HG02623 (cell line): Measurements from ENCODE around the gene RBBP6.

Experiments used
- ATAC-seq: cut with Tn5 transposase; IDR thresholded peaks from one replicate; pipeline ENCODE4 v1.9.1; 2021; ENCODE audit warnings: moderate library complexity; ENCODE audit not compliant: unreplicated experiment

Gene RBBP6

GRCh38 chr16:24522751-24523150, 16.6 kb upstream of the RBBP6 start:
- ATAC-seq: no peak

- ATAC-seq: no peak
Measured at GRCh38 chr16:24523569-24523968, 15.8 kb upstream of the RBBP6 start.

GRCh38 chr16:24524855-24525677, 14.3 kb upstream of the RBBP6 start:
- no peak for ATAC-seq

GRCh38 chr16:24525970-24526559, 13.3 kb upstream of the RBBP6 start:
- no peak for ATAC-seq

- ATAC-seq: no peak
Measured at GRCh38 chr16:24526701-24527495, 12.5 kb upstream of the RBBP6 start.

- no peak for ATAC-seq
Measured at GRCh38 chr16:24531166-24531565, 8.2 kb upstream of the RBBP6 start.

GRCh38 chr16:24534620-24535019, 4.7 kb upstream of the RBBP6 start:
- no peak for ATAC-seq

- ATAC-seq: no peak
Measured at GRCh38 chr16:24535827-24536226, 3.5 kb upstream of the RBBP6 start.

GRCh38 chr16:24536671-24537070, 2.7 kb upstream of the RBBP6 start:
- ATAC-seq: no peak

- no peak for ATAC-seq
Measured at GRCh38 chr16:24537474-24538337, 1.7 kb upstream of the RBBP6 start.

- no peak for ATAC-seq
Measured at GRCh38 chr16:24538756-24539294, 541 bp upstream of the RBBP6 start.

GRCh38 chr16:24539850-24540601, 660 bp downstream of the RBBP6 start:
- peak; percentile 26 for ATAC-seq

- ATAC-seq: no peak
Measured at GRCh38 chr16:24540602-24541210, 1.3 kb downstream of the RBBP6 start.

GRCh38 chr16:24541233-24541933, 2.0 kb downstream of the RBBP6 start:
- ATAC-seq: no peak

- ATAC-seq: no peak
Measured at GRCh38 chr16:24543949-24544348, 4.6 kb downstream of the RBBP6 start.

GRCh38 chr16:24544640-24545039, 5.3 kb downstream of the RBBP6 start:
- no peak for ATAC-seq

- no peak for ATAC-seq
Measured at GRCh38 chr16:24550295-24550694, 10.9 kb downstream of the RBBP6 start.

GRCh38 chr16:24552705-24553246, 13.4 kb downstream of the RBBP6 start:
- ATAC-seq: no peak

- no peak for ATAC-seq
Measured at GRCh38 chr16:24553983-24554382, 14.6 kb downstream of the RBBP6 start.
